GM18498 (cell line): ENCODE data around the gene OR3A3.

ENCODE experiments used
- ATAC-seq: cut with Tn5 transposase; IDR thresholded peaks from one replicate; pipeline ENCODE4 v1.9.1; 2021; ENCODE audit warnings: mild to moderate bottlenecking, moderate library complexity; ENCODE audit not compliant: unreplicated experiment

OR3A3 gene

DNA sequence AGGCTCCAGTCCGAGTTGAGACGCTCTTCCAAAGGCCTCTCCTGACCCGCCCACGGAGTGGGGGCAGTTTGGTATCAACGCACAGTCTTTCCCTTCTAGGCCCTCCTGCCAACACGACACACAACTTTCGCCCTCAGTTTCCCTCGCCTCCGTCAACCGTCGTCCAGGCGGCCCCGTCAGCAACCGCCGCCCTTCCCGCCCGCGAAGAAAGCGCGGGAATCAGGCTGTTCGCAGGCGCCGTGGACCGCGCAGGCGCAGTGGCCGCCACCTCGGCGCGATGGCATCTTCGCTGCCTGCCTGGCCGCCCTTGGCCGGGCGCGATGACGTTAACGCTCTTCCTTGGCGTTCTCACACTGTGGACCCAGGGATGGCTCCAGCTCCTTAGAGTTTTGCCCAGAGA, 60.4 kb downstream of the OR3A3 start, which contains the start of gene SPATA22:
Gene SPATA22 (minus strand): TSS at position 221 of the 400 bp plus-strand sequence. CDS start 2,494 bp downstream, outside the sequence.
- ATAC-seq: no peak

GRCh38 chr17:3472137-3472536, 61.0 kb downstream of the OR3A3 start:
- ATAC-seq: no peak
